Measurements from ENCODE around the gene PRSS57. TPM values are rescaled to one million over a fixed set of nuclear protein-coding genes. Genes with fewer than 3 reads are reported as not detected.

The PRSS57 gene
- total RNA-seq (ENCODE audit: low replicate concordance) = not detected in 2 replicates

GRCh38 chr19:695352-695949 lies at the start of gene PRSS57:
TSS of gene PRSS57 (minus strand) at chr19:695452. CDS start at chr19:695430, 22 bp downstream.

GRCh38 chr19:708154-709143 lies 13.2 kb upstream of the PRSS57 start, which contains the start of gene PALM:
TSS of gene PALM (plus strand) at chr19:708935. CDS start at chr19:709147, 212 bp downstream.

DNA sequence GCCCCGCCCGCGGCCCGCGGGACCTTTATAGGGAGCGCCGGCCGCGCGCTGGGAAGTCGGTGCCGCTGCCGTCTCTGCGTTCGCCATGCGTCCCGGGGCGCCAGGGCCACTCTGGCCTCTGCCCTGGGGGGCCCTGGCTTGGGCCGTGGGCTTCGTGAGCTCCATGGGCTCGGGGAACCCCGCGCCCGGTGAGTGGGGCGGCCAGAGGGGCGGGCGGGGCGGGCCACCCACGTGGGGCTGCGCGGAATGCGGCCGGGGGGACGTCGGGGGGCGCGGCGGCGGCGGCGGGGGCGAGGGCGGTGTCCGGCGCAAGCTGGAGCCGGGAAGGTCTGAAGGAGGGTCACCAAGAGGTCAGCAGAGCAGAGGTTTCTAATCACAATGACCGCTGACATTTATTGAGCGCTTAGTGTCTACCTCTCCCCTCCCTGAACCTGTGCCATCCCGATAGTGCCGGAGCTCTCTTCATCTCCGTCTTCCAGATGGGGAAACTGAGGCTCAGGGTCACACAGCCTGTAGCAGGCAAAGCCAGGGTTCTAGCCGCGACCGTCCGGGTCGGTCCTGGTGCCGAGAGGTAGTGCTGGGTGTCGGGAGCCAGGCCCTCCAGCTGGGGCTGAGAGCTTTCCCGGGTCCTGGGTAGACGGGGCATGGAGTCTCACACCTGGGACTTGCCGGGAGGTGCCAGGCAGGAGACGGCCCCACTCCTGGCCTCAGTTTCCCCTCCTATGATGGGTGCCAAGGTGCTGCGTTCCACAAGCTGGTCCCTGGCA lies 18.7 kb downstream of the PRSS57 start, which contains the start of gene FSTL3:
Gene FSTL3 (plus strand): TSS at position 54 of the 767 bp plus-strand sequence. CDS start 32 bp downstream, at position 86.

GRCh38 chr19:662962-663681 lies 32.1 kb downstream of the PRSS57 start, which contains the start of gene RNF126:
TSS of gene RNF126 (minus strand) at chr19:663214. CDS start at chr19:663121, 93 bp downstream.

GRCh38 chr19:639253-640160 lies 55.7 kb downstream of the PRSS57 start, which contains the start of gene FGF22:
TSS of gene FGF22 (plus strand) at chr19:639879. CDS start at chr19:639926, 47 bp downstream.

Other genes starting within 250 kb of the PRSS57 start
- 0.08 and 4.1 TPM in 2 replicates for gene SHC2, start 234.4 kb downstream of the PRSS57 start, total RNA-seq (ENCODE audit: low replicate concordance)
- gene MADCAM1, start 199.0 kb downstream of the PRSS57 start, total RNA-seq (ENCODE audit: low replicate concordance) = not detected in 2 replicates
- gene TPGS1, start 188.0 kb downstream of the PRSS57 start, total RNA-seq (ENCODE audit: low replicate concordance) = 13.9 and 23.9 TPM in 2 replicates
- 81.4 and 83.4 TPM in 2 replicates for gene CDC34, start 163.7 kb downstream of the PRSS57 start, total RNA-seq (ENCODE audit: low replicate concordance)
- gene GZMM, start 151.4 kb downstream of the PRSS57 start, total RNA-seq (ENCODE audit: low replicate concordance) = 0.08 TPM in 1 of 2 replicates, not detected in the other
- gene BSG, start 122.9 kb downstream of the PRSS57 start, total RNA-seq (ENCODE audit: low replicate concordance) = 284 and 347 TPM in 2 replicates
- gene HCN2, start 105.6 kb downstream of the PRSS57 start, total RNA-seq (ENCODE audit: low replicate concordance) = 0.30 and 1.2 TPM in 2 replicates
- 16.6 and 19.8 TPM in 2 replicates for gene POLRMT, start 61.9 kb downstream of the PRSS57 start, total RNA-seq (ENCODE audit: low replicate concordance)
- not detected in 2 replicates for gene FGF22, start 55.6 kb downstream of the PRSS57 start, total RNA-seq (ENCODE audit: low replicate concordance)
- 6.2 and 24.2 TPM in 2 replicates for gene RNF126, start 32.2 kb downstream of the PRSS57 start, total RNA-seq (ENCODE audit: low replicate concordance)
- 22.8 and 81.7 TPM in 2 replicates for gene FSTL3, start 19.1 kb downstream of the PRSS57 start, total RNA-seq (ENCODE audit: low replicate concordance)
- gene PALM, start 13.5 kb upstream of the PRSS57 start, total RNA-seq (ENCODE audit: low replicate concordance) = 6.0 and 26.7 TPM in 2 replicates
- under 0.01 TPM in 1 of 2 replicates, not detected in the other for gene MISP, start 55.7 kb upstream of the PRSS57 start, total RNA-seq (ENCODE audit: low replicate concordance)
- gene PTBP1, start 102.0 kb upstream of the PRSS57 start, total RNA-seq (ENCODE audit: low replicate concordance) = 77.1 and 91.9 TPM in 2 replicates
- gene PLPPR3, start 126.5 kb upstream of the PRSS57 start, total RNA-seq (ENCODE audit: low replicate concordance) = 0.15 and 1.2 TPM in 2 replicates
- not detected in 2 replicates for gene AZU1, start 132.4 kb upstream of the PRSS57 start, total RNA-seq (ENCODE audit: low replicate concordance)
- not detected in 2 replicates for gene PRTN3, start 145.5 kb upstream of the PRSS57 start, total RNA-seq (ENCODE audit: low replicate concordance)
- gene ELANE, start 156.9 kb upstream of the PRSS57 start, total RNA-seq (ENCODE audit: low replicate concordance) = 0.15 TPM in 1 of 2 replicates, not detected in the other
- 0.83 and 156 TPM in 2 replicates for gene CFD, start 164.2 kb upstream of the PRSS57 start, total RNA-seq (ENCODE audit: low replicate concordance)
- gene MED16, start 197.7 kb upstream of the PRSS57 start, total RNA-seq (ENCODE audit: low replicate concordance) = 23.5 and 33.1 TPM in 2 replicates
- not detected in 2 replicates for gene RNU6-9, start 198.0 kb upstream of the PRSS57 start, total RNA-seq (ENCODE audit: low replicate concordance)
- 6.8 and 24.8 TPM in 2 replicates for gene R3HDM4, start 217.8 kb upstream of the PRSS57 start, total RNA-seq (ENCODE audit: low replicate concordance)
- gene KISS1R, start 221.9 kb upstream of the PRSS57 start, total RNA-seq (ENCODE audit: low replicate concordance) = not detected in 2 replicates
- gene ARID3A, start 230.6 kb upstream of the PRSS57 start, total RNA-seq (ENCODE audit: low replicate concordance) = 7.6 and 15.2 TPM in 2 replicates

Data from smooth muscle cell of the coronary artery (primary cell).